Hematopoietic multipotent progenitor cell treated with erythropoietin and hydrocortisone succinate and interleukin-3 and kit ligand, for 6 days (in vitro differentiated cells): ENCODE results near the gene RAD51B.
A peak's percentile ranks its signal among the peaks of the same experiment; 100 is the strongest.

Experiments used
- DNase-seq: peaks from one replicate; pipeline ENCODE4 v3.0.0-alpha.2; 2015

The RAD51B gene

GRCh38 chr14:68154275-68154674 lies 334.7 kb downstream of the RAD51B start:
- DNase-seq, result no peak

GRCh38 chr14:68157971-68158371 lies 338.4 kb downstream of the RAD51B start:
- no peak for DNase-seq

GRCh38 chr14:68158640-68159039 lies 339.1 kb downstream of the RAD51B start:
- no peak for DNase-seq

- DNase-seq, result no peak
These were observed 340.4 kb downstream of the RAD51B start for GRCh38 chr14:68159701-68160633.

- no peak for DNase-seq
These were observed 341.4 kb downstream of the RAD51B start for GRCh38 chr14:68160779-68161546.

GRCh38 chr14:68162887-68163286 lies 343.3 kb downstream of the RAD51B start:
- DNase-seq, result no peak

GRCh38 chr14:68164711-68165113 lies 345.1 kb downstream of the RAD51B start:
- no peak for DNase-seq

GRCh38 chr14:68165274-68165843 lies 345.8 kb downstream of the RAD51B start:
- DNase-seq, result no peak

- DNase-seq, result peak; percentile 14
These were observed 347.3 kb downstream of the RAD51B start for GRCh38 chr14:68166731-68167382.

GRCh38 chr14:68167383-68168087 lies 348.0 kb downstream of the RAD51B start:
- no peak for DNase-seq

- DNase-seq, result no peak
These were observed 349.0 kb downstream of the RAD51B start for GRCh38 chr14:68168460-68169109.

- DNase-seq, result no peak
These were observed 352.6 kb downstream of the RAD51B start for GRCh38 chr14:68172216-68172615.

GRCh38 chr14:68172627-68173026 lies 353.0 kb downstream of the RAD51B start:
- DNase-seq, result no peak

- no peak for DNase-seq
These were observed 353.8 kb downstream of the RAD51B start for GRCh38 chr14:68173227-68173972.

GRCh38 chr14:68174446-68174845 lies 354.9 kb downstream of the RAD51B start:
- no peak for DNase-seq

GRCh38 chr14:68176687-68177086 lies 357.1 kb downstream of the RAD51B start:
- no peak for DNase-seq

- no peak for DNase-seq
These were observed 358.1 kb downstream of the RAD51B start for GRCh38 chr14:68177728-68178127.

GRCh38 chr14:68178282-68178681 lies 358.7 kb downstream of the RAD51B start:
- DNase-seq, result no peak

GRCh38 chr14:68181519-68182326 lies 362.1 kb downstream of the RAD51B start:
- DNase-seq, result no peak

- no peak for DNase-seq
These were observed 362.9 kb downstream of the RAD51B start for GRCh38 chr14:68182492-68182891.
